ENCODE results near the gene FTL. TPM values are rescaled to one million over a fixed set of nuclear protein-coding genes. Genes with fewer than 3 reads are reported as not detected.

The FTL gene
- total RNA-seq, 4 donors from 2014 or later: 6,104 to 9,580 (median 8,850) TPM

DNA sequence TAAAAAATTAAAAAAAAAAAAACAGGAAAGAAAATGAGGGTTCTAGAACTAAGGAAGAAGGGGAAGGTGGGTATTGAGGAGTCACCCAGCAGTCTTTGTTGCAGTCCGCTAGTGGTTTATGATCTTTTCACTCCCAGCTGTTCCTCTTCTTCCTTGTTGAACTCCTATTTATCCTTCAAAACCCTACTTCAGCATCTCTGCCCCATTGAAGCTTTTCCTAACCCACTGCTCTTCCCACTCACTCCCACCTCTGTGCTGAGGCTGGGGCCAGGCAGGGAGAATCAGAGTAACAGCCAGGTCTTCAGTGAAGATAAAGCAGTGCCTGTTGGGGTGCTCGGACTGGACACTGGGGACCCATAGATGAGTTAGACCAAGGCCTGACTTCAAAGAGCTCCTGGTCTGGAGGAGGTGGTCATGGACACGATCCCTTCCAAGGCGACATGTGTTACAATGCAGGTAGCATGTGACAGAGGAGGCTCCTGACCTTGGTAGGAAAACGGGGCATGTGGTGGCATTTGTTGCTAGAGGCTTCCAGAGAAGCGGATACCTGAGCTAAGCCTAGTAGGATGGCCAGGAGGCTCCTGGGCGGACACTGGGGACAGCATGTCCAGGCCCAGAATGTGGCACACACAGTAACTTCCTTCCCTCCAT lies 40.0 kb downstream of the FTL start:
- ATAC-seq (ENCODE audit: low FRiP score) (no peak), DNase-seq (ENCODE audit: low spot score) (no peak)
- TF ChIP-seq, protein P1, sequence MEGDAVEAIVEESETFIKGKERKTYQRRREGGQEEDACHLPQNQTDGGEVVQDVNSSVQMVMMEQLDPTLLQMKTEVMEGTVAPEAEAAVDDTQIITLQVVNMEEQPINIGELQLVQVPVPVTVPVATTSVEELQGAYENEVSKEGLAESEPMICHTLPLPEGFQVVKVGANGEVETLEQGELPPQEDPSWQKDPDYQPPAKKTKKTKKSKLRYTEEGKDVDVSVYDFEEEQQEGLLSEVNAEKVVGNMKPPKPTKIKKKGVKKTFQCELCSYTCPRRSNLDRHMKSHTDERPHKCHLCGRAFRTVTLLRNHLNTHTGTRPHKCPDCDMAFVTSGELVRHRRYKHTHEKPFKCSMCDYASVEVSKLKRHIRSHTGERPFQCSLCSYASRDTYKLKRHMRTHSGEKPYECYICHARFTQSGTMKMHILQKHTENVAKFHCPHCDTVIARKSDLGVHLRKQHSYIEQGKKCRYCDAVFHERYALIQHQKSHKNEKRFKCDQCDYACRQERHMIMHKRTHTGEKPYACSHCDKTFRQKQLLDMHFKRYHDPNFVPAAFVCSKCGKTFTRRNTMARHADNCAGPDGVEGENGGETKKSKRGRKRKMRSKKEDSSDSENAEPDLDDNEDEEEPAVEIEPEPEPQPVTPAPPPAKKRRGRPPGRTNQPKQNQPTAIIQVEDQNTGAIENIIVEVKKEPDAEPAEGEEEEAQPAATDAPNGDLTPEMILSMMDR (IDR thresholded peaks at IDR 0.05): no peak

DNA sequence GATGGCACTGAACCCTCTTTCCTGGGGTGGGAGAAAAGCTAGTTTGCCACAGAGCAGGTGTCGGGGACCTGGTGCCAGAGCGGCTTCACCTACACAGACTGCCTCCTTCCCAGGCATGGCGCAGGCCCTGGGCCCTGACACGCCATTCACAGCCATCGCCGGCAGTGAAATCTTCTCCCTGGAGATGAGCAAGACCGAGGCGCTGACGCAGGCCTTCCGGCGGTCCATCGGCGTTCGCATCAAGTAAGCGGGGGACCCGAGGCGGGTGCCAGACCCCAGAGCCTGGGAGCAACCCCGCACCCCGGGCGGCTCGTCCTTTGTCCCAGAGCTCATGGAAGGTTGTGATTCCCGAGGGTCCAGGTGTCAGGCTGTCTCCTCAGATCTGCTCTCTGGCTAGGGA lies 41.8 kb downstream of the FTL start:
- DNase-seq (ENCODE audit: low spot score): no peak
- TF ChIP-seq, protein P1 (IDR thresholded peaks at IDR 0.05): no peak
- ATAC-seq (ENCODE audit: low FRiP score): peak; percentile 6

DNA sequence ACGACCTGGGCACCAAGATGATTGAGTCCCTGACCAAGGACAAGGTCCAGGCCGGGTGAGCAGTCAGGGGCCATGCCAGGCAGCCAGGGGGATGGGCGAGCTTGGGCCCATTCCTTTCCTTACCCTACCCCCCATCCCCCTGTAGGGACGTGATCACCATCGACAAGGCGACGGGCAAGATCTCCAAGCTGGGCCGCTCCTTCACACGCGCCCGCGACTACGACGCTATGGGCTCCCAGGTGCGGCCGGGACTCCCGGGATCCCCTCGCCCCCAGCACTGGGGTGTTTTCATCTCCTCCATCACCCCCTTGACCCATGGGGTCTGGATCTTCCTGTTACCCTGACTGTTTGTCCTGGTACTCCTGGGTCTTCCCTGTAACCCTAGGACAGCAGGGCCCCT lies 44.7 kb downstream of the FTL start:
- DNase-seq (ENCODE audit: low spot score) (no peak), ATAC-seq (ENCODE audit: low FRiP score) (no peak)
- TF ChIP-seq, protein P1 (IDR thresholded peaks at IDR 0.05): no peak

DNA sequence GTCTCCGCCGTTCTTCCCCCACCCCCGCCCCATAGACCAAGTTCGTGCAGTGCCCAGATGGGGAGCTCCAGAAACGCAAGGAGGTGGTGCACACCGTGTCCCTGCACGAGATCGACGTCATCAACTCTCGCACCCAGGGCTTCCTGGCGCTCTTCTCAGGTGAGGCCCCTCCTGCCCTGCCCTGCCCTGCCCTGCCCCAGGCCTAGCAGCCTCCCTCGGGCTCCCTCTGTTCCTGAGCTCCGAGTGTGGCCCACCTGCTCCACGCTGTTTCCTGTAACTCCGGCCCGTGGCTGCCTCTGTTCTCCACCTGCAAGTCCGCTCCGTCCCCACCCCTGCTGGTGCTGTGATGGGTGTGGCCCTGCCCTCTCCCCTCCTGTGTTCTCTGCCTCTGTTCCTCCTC lies 45.3 kb downstream of the FTL start:
- no peak for DNase-seq (ENCODE audit: low spot score)
- TF ChIP-seq, protein P1 (IDR thresholded peaks at IDR 0.05): no peak
- no peak for ATAC-seq (ENCODE audit: low FRiP score)

DNA sequence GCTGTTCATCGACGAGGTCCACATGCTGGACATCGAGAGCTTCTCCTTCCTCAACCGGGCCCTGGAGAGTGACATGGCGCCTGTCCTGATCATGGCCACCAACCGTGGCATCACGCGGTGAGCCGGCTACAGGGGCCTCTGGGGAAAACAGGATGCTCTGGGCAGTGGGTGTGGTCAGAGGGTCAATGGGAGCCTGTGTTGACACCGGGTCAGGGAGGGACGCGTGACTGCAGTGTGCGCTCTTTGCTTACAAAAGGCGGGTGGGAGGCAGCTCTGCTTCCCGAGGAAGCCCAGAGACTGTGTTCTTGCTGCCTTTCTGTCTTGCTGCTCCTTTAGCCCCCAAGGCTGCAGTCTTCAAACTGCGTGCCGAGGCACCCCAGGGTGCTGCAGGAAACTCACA lies 46.1 kb downstream of the FTL start:
- ATAC-seq (ENCODE audit: low FRiP score): no peak
- no peak for DNase-seq (ENCODE audit: low spot score)
- TF ChIP-seq, protein P1 (IDR thresholded peaks at IDR 0.05): no peak

DNA sequence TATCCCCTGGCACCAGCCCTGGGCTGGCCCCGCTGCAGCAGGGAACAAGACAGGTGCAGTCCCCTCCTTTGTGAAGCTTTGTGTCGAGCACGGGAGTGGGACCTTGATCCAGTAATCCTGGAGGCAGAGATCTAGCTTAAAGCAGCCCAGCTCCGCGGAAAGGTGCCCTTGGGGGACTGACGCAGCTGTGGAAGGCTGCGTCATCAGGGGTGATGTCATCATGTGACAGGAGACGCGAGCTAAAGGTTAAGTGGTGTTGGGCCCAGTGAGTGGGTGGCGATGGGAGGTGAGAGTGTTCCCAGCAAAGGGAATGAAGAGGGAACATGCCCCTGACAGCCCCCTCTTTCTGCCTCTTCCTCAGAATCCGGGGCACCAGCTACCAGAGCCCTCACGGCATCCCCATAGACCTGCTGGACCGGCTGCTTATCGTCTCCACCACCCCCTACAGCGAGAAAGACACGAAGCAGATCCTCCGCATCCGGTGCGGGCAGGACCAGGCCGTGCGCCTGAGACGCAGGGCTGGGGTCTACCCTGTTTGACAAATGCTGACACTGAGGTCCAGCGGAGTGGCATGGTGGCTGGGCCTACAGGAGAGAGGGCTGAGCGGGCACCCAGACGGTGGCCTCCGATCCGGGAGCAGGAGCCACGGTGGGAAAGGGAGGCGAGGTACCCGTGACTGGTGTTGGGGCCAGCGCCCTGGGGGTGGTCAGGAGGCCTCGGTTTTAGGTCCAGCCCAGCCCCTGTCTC lies 49.2 kb downstream of the FTL start:
- no peak for DNase-seq (ENCODE audit: low spot score)
- TF ChIP-seq, protein P1 (IDR thresholded peaks at IDR 0.05): no peak
- no peak for ATAC-seq (ENCODE audit: low FRiP score)

DNA sequence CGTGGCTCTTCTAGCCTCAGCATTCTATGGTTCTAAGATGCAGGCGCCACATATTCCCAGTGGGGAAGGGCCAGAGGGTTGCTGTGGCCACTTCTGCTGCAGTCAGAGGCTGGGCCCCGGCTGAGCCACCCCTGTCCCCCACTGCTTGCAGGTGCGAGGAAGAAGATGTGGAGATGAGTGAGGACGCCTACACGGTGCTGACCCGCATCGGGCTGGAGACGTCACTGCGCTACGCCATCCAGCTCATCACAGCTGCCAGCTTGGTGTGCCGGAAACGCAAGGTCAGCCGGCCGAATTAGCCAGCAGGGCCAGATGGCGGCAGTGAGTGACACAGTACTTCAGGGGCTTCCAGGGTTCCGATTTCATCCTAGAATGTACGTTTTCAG lies 49.8 kb downstream of the FTL start:
- TF ChIP-seq, protein P1 (IDR thresholded peaks at IDR 0.05): no peak
- ATAC-seq (ENCODE audit: low FRiP score) (no peak), DNase-seq (ENCODE audit: low spot score) (no peak)
